ENCODE measurements around the gene PRELID2. TPM values are rescaled to one million over a fixed set of nuclear protein-coding genes. Genes with fewer than 3 reads are reported as not detected.

Gene PRELID2
- total RNA-seq, 1 experiment from 2014 or later, result 26.0 TPM

DNA sequence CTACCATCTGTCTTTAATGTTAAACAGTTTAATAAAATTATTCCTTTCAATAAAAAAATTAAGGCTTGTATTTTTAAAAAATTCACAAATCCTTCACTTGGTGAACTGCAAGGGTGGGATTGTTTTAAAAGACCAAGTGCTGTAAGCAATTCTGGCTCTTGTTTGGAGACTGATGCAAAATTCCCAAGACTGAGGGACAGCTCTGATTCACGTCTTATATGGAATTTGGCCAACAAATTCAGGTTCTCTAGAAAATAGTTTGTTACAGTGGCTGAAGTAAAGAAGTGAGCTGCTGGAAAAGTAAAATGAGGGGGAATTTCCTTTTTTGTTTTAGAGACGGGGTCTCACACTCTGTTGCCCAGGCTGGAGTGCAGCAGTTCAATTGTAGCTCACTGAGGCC, 58.3 kb downstream of the PRELID2 start:
- peaks cover 3% of the 10 kb centered on the region for H3K9me3 Mint-ChIP-seq (ENCODE audit: unreplicated experiment)
- H3K4me3 ChIP-seq (ENCODE audit: low read depth, low read length), result no peak overlapping the region
- intact Hi-C loops (cut with micrococcal nuclease; ENCODE audit: unreplicated experiment), result no loop called here
- no peaks in the 10 kb centered on the region for H3K27me3 Mint-ChIP-seq (ENCODE audit: insufficient read depth, unreplicated experiment)
- H3K9me3 ChIP-seq, result no peaks in the 10 kb centered on the region; the same call in 1 of the 2 replicates
- DNase-seq, result no peak
- no peak overlapping the region for H3K27ac Mint-ChIP-seq (ENCODE audit: unreplicated experiment)
- TF ChIP-seq, protein P1, sequence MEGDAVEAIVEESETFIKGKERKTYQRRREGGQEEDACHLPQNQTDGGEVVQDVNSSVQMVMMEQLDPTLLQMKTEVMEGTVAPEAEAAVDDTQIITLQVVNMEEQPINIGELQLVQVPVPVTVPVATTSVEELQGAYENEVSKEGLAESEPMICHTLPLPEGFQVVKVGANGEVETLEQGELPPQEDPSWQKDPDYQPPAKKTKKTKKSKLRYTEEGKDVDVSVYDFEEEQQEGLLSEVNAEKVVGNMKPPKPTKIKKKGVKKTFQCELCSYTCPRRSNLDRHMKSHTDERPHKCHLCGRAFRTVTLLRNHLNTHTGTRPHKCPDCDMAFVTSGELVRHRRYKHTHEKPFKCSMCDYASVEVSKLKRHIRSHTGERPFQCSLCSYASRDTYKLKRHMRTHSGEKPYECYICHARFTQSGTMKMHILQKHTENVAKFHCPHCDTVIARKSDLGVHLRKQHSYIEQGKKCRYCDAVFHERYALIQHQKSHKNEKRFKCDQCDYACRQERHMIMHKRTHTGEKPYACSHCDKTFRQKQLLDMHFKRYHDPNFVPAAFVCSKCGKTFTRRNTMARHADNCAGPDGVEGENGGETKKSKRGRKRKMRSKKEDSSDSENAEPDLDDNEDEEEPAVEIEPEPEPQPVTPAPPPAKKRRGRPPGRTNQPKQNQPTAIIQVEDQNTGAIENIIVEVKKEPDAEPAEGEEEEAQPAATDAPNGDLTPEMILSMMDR (IDR thresholded peaks at IDR 0.05; ENCODE audit: insufficient read depth in 1 of 2, low read depth in 1 of 2, low read length in 1 of 2, severe bottlenecking in 1 of 2, unreplicated experiment in 1 of 2), result no peak
- H3K36me3 Mint-ChIP-seq (ENCODE audit: insufficient read depth, unreplicated experiment), result peaks cover 9% of the 10 kb centered on the region
- no peaks in the 10 kb centered on the region; the same call in 1 of the 2 replicates for H3K36me3 ChIP-seq (ENCODE audit: control insufficient read depth, insufficient read depth, low read length)
- no peak overlapping the region for H3K4me3 Mint-ChIP-seq (ENCODE audit: unreplicated experiment)
- H3K4me1 ChIP-seq, result no peaks in the 10 kb centered on the region
- CTCF ChIA-PET, result no interaction called here
- POLR2A ChIA-PET, result no interaction called here
- H3K27me3 ChIP-seq (replicated peaks; ENCODE audit: control insufficient read depth, insufficient read depth, low read length), result no peaks in the 10 kb centered on the region
- BruUV-seq (replicated peaks), result no TSS peak
- H3K4me1 Mint-ChIP-seq (ENCODE audit: low read depth, unreplicated experiment), result no peaks in the 10 kb centered on the region

DNA sequence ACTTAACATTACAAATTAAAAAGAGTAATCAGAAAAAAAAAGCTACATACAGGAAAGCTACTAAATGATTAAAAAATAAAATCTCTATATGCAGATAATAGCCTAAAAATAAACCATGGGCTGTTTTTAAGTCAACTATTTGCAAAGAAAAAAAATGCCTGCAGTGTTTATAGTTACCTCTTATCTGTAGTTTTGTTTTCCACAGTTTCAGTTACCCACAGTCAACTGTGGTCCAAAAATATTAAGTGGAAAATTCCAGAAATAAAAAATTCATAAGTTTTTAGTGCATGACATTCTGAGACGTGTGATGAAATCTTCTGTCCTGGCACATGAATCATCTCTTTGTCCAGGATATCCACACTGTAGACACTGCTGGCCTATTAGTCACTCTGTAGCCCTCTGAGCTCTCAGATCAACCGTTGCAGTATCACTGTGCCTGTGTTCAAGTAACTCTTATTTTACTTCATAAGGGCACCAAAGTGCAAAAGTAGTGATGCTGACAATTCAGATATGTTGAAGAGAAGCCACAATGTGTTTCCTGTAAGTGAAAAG, 59.2 kb downstream of the PRELID2 start:
- Histone ChIP-seq H3K27me3 (replicated peaks; ENCODE audit: control insufficient read depth, insufficient read depth, low read length) (no peaks in the 10 kb centered on the region), H3K9me3 (no peaks in the 10 kb centered on the region; the same call in 1 of the 2 replicates), H3K4me1 (no peaks in the 10 kb centered on the region), H3K36me3 (ENCODE audit: control insufficient read depth, insufficient read depth, low read length) (no peaks in the 10 kb centered on the region; the same call in 1 of the 2 replicates), H3K4me3 (ENCODE audit: low read depth, low read length) (no peak overlapping the region)
- H3K36me3 Mint-ChIP-seq (ENCODE audit: insufficient read depth, unreplicated experiment), result peaks cover 9% of the 10 kb centered on the region
- no peak for DNase-seq
- no TSS peak for BruUV-seq (replicated peaks)
- TF ChIP-seq, protein P1 (IDR thresholded peaks at IDR 0.05; ENCODE audit: insufficient read depth in 1 of 2, low read depth in 1 of 2, low read length in 1 of 2, severe bottlenecking in 1 of 2, unreplicated experiment in 1 of 2), result no peak
- no peak overlapping the region for H3K4me3 Mint-ChIP-seq (ENCODE audit: unreplicated experiment)
- ChIA-PET POLR2A (no interaction called here), CTCF (no interaction called here)
- intact Hi-C loops (cut with micrococcal nuclease; ENCODE audit: unreplicated experiment), result no loop called here
- H3K9me3 Mint-ChIP-seq (ENCODE audit: unreplicated experiment), result peaks cover 12% of the 10 kb centered on the region
- no peak overlapping the region for H3K27ac Mint-ChIP-seq (ENCODE audit: unreplicated experiment)
- H3K27me3 Mint-ChIP-seq (ENCODE audit: insufficient read depth, unreplicated experiment), result no peaks in the 10 kb centered on the region
- peaks cover 6% of the 10 kb centered on the region for H3K4me1 Mint-ChIP-seq (ENCODE audit: low read depth, unreplicated experiment)

DNA sequence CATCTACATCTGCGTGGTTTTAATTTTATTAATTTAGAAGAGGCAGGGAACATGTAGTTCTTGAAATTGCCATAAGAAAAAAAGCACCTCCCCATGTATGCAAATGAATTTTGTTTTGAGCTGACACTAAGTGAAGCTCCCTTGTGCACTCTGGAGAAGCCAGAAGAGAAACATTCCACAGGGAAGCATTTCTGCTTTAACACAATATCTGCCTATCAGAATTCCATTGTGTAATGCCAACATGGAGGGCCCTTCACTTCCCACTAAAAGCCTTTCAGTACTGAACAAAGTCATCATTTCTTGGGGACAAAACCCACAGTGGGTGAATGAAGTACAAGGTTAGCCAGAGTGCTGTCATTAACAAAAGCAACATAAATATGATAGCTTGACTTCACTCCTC, 59.7 kb downstream of the PRELID2 start:
- CTCF ChIA-PET, result no interaction called here
- H3K27me3 Mint-ChIP-seq (ENCODE audit: insufficient read depth, unreplicated experiment), result no peaks in the 10 kb centered on the region
- TF ChIP-seq, protein P1 (IDR thresholded peaks at IDR 0.05; ENCODE audit: insufficient read depth in 1 of 2, low read depth in 1 of 2, low read length in 1 of 2, severe bottlenecking in 1 of 2, unreplicated experiment in 1 of 2), result no peak
- H3K27ac Mint-ChIP-seq (ENCODE audit: unreplicated experiment), result no peak overlapping the region
- no peaks in the 10 kb centered on the region for H3K4me1 ChIP-seq
- no peaks in the 10 kb centered on the region; the same call in 1 of the 2 replicates for H3K9me3 ChIP-seq
- H3K4me1 Mint-ChIP-seq (ENCODE audit: low read depth, unreplicated experiment), result peaks cover 7% of the 10 kb centered on the region
- peaks cover 15% of the 10 kb centered on the region for H3K9me3 Mint-ChIP-seq (ENCODE audit: unreplicated experiment)
- H3K4me3 Mint-ChIP-seq (ENCODE audit: unreplicated experiment), result no peak overlapping the region
- POLR2A ChIA-PET, result no interaction called here
- intact Hi-C loops (cut with micrococcal nuclease; ENCODE audit: unreplicated experiment), result no loop called here
- no peak for DNase-seq
- H3K36me3 Mint-ChIP-seq (ENCODE audit: insufficient read depth, unreplicated experiment), result peaks cover 9% of the 10 kb centered on the region
- no peaks in the 10 kb centered on the region; the same call in 1 of the 2 replicates for H3K36me3 ChIP-seq (ENCODE audit: control insufficient read depth, insufficient read depth, low read length)
- no peak overlapping the region for H3K4me3 ChIP-seq (ENCODE audit: low read depth, low read length)
- BruUV-seq (replicated peaks), result no TSS peak
- H3K27me3 ChIP-seq (replicated peaks; ENCODE audit: control insufficient read depth, insufficient read depth, low read length), result no peaks in the 10 kb centered on the region

Measured in Caco-2 (cell line).